Measurements from ENCODE around the gene MRPS5. TPM values are rescaled to one million over a fixed set of nuclear protein-coding genes. Genes with fewer than 3 reads are reported as not detected.
A peak's percentile ranks its signal among the peaks of the same experiment; 100 is the strongest.

Gene MRPS5
- total RNA-seq, 1 donor from 2014 or later: 77.2 TPM

- DNase-seq (ENCODE audit: missing footprints): no peak
- no peak for ATAC-seq
- intact Hi-C loops (cut with DNase I): loop anchor here (2.0 kb wide), 1 partner anchor 28 kb away; the partner anchor contains the start of gene MAL
Observed at GRCh38 chr2:95052804-95053479, 68.7 kb downstream of the MRPS5 start.

DNA sequence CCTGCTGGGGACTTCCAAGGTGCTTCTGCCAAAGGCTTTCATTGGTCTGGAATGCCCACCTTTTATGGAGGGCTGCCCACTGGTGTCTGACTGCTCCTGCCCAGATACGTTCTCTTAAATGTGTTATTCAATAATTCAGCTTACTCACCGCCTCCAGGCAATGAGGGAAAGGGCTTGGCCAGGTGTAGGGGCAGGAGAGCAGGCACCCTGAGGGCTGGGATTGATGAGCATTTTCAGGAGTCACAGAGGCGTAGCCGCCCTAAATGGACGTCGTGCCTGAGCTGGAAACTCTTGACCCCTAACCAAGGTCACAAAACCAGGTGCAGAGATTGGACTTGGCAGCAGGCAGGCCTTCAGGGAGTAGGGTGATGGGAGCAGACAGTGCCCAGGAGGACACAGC, 69.3 kb downstream of the MRPS5 start:
- intact Hi-C loops (cut with DNase I): loop anchor here (2.0 kb wide), 1 partner anchor 28 kb away; the partner anchor contains the start of gene MAL
- ATAC-seq (no peak), DNase-seq (ENCODE audit: missing footprints) (no peak)

GRCh38 chr2:95051626-95052025, 70.0 kb downstream of the MRPS5 start:
- DNase-seq (ENCODE audit: missing footprints): no peak
- intact Hi-C loops (cut with DNase I): loop anchor here (2.0 kb wide), 1 partner anchor 27 kb away; the partner anchor contains the start of gene MAL
- no peak for ATAC-seq

- intact Hi-C loops (cut with DNase I): no loop called here
- DNase-seq (ENCODE audit: missing footprints): peak; percentile 39
- ATAC-seq: no peak
Observed at GRCh38 chr2:95050385-95051300, 71.0 kb downstream of the MRPS5 start.

DNA sequence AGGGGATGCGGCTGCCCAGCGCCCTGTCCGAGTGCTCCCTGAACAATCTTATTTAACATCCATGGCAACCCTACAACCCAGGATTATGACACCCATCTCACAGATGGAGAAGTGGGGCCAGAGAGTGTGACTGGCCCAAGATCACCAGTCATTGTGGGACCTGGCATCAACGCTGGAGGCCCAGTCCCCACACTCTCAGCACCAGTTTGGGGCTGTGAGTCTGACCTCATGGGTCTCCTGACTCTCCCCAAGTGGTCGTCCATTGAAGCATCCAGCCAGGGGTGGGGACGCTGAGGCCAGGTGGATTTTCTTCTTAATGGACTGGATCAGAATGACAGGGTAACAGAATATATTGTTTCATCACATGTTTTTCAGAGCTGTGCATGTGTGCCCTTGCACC, 71.6 kb downstream of the MRPS5 start:
- DNase-seq (ENCODE audit: missing footprints) (peak; percentile 37), ATAC-seq (no peak)
- intact Hi-C loops (cut with DNase I): no loop called here

DNA sequence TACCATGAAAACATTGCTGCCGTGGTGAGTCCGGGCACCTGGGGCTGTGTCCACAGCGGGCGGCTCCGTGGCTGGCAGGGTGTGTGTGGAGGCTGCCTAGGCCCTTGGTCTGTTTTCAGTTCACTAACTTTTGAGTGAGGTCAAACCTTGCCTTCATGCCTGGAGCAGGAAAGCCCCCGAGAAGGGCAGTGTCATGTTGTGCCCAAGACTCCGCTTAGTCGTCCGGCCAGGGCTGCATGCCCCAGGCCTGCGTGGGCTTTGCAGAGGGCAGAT, 72.0 kb downstream of the MRPS5 start:
- intact Hi-C loops (cut with DNase I): no loop called here
- DNase-seq (ENCODE audit: missing footprints) (no peak), ATAC-seq (no peak)

GRCh38 chr2:95048825-95049682, 72.6 kb downstream of the MRPS5 start:
- ATAC-seq (no peak), DNase-seq (ENCODE audit: missing footprints) (peak; percentile 31)
- intact Hi-C loops (cut with DNase I): no loop called here

- no peak for ATAC-seq
- intact Hi-C loops (cut with DNase I): no loop called here
- peak; percentile 34 for DNase-seq (ENCODE audit: missing footprints)
Observed at GRCh38 chr2:95047629-95048510, 73.7 kb downstream of the MRPS5 start.

- ATAC-seq: no peak
- peak; percentile 69 for DNase-seq (ENCODE audit: missing footprints)
- intact Hi-C loops (cut with DNase I): no loop called here
Observed at GRCh38 chr2:95046371-95047112, 75.1 kb downstream of the MRPS5 start.

DNA sequence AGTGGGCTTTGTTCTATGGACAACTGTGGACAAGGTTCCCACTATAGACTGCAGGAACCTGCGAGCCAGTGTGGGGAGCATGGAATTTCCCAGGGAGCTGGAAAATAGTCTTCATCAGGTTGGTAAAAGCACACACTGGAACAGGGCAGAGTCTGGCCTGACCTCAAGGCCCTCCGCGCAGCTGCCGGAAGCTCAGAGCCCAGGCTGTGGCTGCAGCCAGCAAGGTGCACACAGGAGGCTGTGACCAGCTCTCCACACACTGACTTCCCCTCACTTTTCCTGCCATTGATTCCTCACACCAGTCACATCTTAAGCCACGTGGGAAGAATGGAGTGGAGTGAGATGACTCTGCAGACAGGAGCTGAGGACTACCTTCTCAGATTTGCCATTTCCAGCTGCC, 77.0 kb downstream of the MRPS5 start:
- intact Hi-C loops (cut with DNase I): no loop called here
- DNase-seq (ENCODE audit: missing footprints) (no peak), ATAC-seq (no peak)

- ATAC-seq: peak; percentile 94
- intact Hi-C loops (cut with DNase I): no loop called here
- DNase-seq (ENCODE audit: missing footprints): peak; percentile 93
Observed at GRCh38 chr2:95043300-95044093, 78.1 kb downstream of the MRPS5 start.

DNA sequence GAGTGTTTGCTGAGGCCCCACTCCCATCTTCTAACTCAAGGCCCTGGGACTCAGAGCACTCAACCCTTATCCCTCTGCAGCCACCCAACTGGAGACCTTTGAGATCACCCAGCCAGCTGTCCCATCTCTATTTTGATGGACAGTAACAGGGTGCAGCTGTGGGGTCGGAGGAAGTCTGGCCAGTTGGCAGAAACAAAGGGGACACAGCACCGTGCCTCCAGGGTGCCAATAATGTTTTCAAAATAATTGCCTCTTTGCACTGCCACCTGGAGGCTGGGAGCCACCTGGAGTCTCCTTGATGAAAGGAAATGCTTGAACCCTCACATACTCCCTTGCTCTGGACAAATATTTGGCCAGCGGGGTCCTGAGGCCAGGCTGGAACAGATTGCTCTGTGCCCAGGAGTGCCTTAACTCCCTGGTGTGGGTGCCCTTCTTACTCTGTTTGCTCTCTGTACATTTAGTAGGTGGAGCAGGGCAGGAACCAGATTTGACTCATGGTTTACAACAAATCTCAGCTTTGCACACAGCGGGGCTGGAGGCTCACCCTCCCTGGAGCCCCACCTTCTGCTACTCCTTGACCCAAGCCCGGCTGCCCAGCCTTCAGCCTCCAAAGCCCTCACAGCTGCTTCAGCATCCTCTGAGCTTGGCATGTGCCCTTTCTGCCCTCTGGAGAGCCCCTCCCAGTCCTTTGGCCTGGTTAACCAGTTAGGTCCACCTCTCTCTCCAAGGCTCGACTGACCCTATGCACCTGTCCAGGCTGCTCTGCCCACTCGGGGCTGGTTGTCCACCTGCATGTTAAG, 78.9 kb downstream of the MRPS5 start:
- ATAC-seq: peak; percentile 4
- intact Hi-C loops (cut with DNase I): no loop called here
- peak; percentile 45 for DNase-seq (ENCODE audit: missing footprints)

DNA sequence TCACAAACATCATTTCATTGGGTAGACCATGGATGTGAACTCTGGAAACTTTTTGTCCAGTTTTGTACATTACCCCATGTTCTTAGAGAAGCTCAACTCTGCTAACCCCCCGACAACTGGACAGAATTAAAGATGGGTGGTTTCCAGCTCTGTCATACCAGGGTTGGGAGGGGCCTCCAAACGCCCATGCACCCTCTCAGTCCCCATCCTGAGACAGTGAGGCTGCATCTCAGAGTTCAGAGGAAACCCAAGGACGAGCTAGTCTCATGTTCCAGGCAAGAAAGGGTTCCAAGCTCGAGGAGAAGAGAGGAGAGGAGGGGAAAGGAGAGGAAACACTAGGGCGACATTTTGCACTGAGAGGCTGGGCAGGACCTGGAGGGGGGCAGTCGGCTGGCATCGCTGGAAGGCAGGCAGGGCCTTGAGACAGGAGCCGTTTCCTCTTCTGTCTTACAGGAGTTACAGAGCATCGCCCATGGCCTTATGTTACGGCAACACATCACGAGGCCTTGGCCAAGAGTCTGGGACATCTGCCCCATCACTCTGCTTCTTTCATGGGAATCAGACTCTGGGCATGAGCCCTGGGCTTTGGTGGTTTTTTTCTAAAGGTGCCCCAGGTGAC, 79.7 kb downstream of the MRPS5 start:
- intact Hi-C loops (cut with DNase I): no loop called here
- DNase-seq (ENCODE audit: missing footprints) (peak; percentile 21), ATAC-seq (no peak)

GRCh38 chr2:95041060-95041823, 80.4 kb downstream of the MRPS5 start:
- intact Hi-C loops (cut with DNase I): no loop called here
- peak; percentile 33 for DNase-seq (ENCODE audit: missing footprints)
- ATAC-seq: no peak

GRCh38 chr2:95040426-95040825, 81.2 kb downstream of the MRPS5 start:
- ATAC-seq: no peak
- intact Hi-C loops (cut with DNase I): no loop called here
- peak; percentile 7 for DNase-seq (ENCODE audit: missing footprints)
